DMS153 treated with DMSO at 0.1 percent for 48 hours (cell line): ENCODE results near the gene PPY.
"Not testable (repeated sequence)": the region's sequence is repeated elsewhere in the genome, so short reads cannot be mapped to it uniquely, and the experiment has no call there.

ENCODE experiments used
- DNase-seq: peaks from one replicate; lab custom pipeline; 2025; ENCODE audit not compliant: unreplicated experiment; lab: John Stamatoyannopoulos, UW

The PPY gene

GRCh38 chr17:43942051-43942685, at the start of gene PPY:
Gene PPY (minus strand): TSS chr17:43942476. CDS start chr17:43941654, 822 bp downstream.
- DNase-seq = no peak

GRCh38 chr17:43988301-43988700, 46.0 kb upstream of the PPY start:
- DNase-seq = no peak

- no peak for DNase-seq
Measured at GRCh38 chr17:43987131-43988021, 45.1 kb upstream of the PPY start.

GRCh38 chr17:43986225-43986981, 44.1 kb upstream of the PPY start:
- no peak for DNase-seq

- no peak for DNase-seq
Measured at GRCh38 chr17:43984521-43984920, 42.2 kb upstream of the PPY start.

- DNase-seq = no peak
Measured at GRCh38 chr17:43983515-43984411, 41.5 kb upstream of the PPY start.

GRCh38 chr17:43983196-43983514, 40.9 kb upstream of the PPY start:
- DNase-seq = no peak

- DNase-seq = no peak
Measured at GRCh38 chr17:43982171-43982570, 39.9 kb upstream of the PPY start.

- no peak for DNase-seq
Measured at GRCh38 chr17:43979671-43980070, 37.4 kb upstream of the PPY start.

GRCh38 chr17:43979011-43979410, 36.7 kb upstream of the PPY start:
- DNase-seq = no peak

- no peak for DNase-seq
Measured at GRCh38 chr17:43978078-43978477, 35.8 kb upstream of the PPY start.

- DNase-seq = no peak
Measured at GRCh38 chr17:43976963-43977837, 34.9 kb upstream of the PPY start.

GRCh38 chr17:43975898-43976297, 33.6 kb upstream of the PPY start:
- no peak for DNase-seq

- DNase-seq = no peak
Measured at GRCh38 chr17:43974382-43975266, 32.3 kb upstream of the PPY start.

- not testable (repeated sequence) for DNase-seq
Measured at GRCh38 chr17:43972444-43973212, 30.4 kb upstream of the PPY start.

- DNase-seq = not testable (repeated sequence)
Measured at GRCh38 chr17:43971436-43971835, 29.2 kb upstream of the PPY start.

GRCh38 chr17:43970366-43970765, 28.1 kb upstream of the PPY start:
- DNase-seq = no peak

GRCh38 chr17:43967251-43967875, 25.1 kb upstream of the PPY start:
- DNase-seq = no peak
